ENCODE data around the gene CD9. TPM values are rescaled to one million over a fixed set of nuclear protein-coding genes. Genes with fewer than 3 reads are reported as not detected.
"Not testable (repeated sequence)": the region's sequence is repeated elsewhere in the genome, so short reads cannot be mapped to it uniquely, and the experiment has no call there.

CD9 gene
- polyA plus RNA-seq, 4 donors: 46.2 to 296 (median 139) TPM

GRCh38 chr12:6206327-6206726 is 6.1 kb downstream of the CD9 start:
- WGBS, 3 donors: 83 to 95% (median 93%) methylated on average over 4 of the region's 4 CpGs
- Histone ChIP-seq H3K9me3 (ENCODE audit: control insufficient read depth in 2 of 2, insufficient read depth in 1 of 2, low read depth in 1 of 2, low read length in 1 of 2) (no peaks in the 10 kb centered on the region), H3K27ac (ENCODE audit: low read depth in 1 of 3, low read length in 2 of 3) (peak overlapping the region in 2 of 3 donors; percentile 7 to 53), H3K4me1 (ENCODE audit: control insufficient read depth in 3 of 3, insufficient read depth in 2 of 3, low read depth in 1 of 3, low read length in 2 of 3) (peaks cover 3 to 59% (median 3%) of the 10 kb centered on the region in 3 donors), H3K36me3 (ENCODE audit: control insufficient read depth in 3 of 3, insufficient read depth in 2 of 3, low read depth in 1 of 3, low read length in 3 of 3) (peaks cover 0 to 56% (median 0%) of the 10 kb centered on the region in 3 donors), H3K4me3 (ENCODE audit: low read depth in 1 of 3, low read length in 3 of 3) (no peak overlapping the region), H3K27me3 (ENCODE audit: control insufficient read depth in 3 of 3, insufficient read depth in 3 of 3, low read length in 3 of 3) (no peaks in the 10 kb centered on the region)
- FAIRE-seq: no peak
- no peak for DNase-seq

GRCh38 chr12:6207259-6207925 is 7.2 kb downstream of the CD9 start:
- FAIRE-seq (no peak), DNase-seq (no peak)
- H3K36me3 ChIP-seq (ENCODE audit: control insufficient read depth in 3 of 3, insufficient read depth in 2 of 3, low read depth in 1 of 3, low read length in 3 of 3): peaks cover 0 to 61% (median 0%) of the 10 kb centered on the region in 3 donors
- WGBS, 3 donors: 52 to 64% (median 58%) methylated on average over 9 of the region's 9 CpGs
- peaks cover 3 to 53% (median 6%) of the 10 kb centered on the region in 3 donors for H3K4me1 ChIP-seq (ENCODE audit: control insufficient read depth in 3 of 3, insufficient read depth in 2 of 3, low read depth in 1 of 3, low read length in 2 of 3)
- H3K9me3 ChIP-seq (ENCODE audit: control insufficient read depth in 2 of 2, insufficient read depth in 1 of 2, low read depth in 1 of 2, low read length in 1 of 2): no peaks in the 10 kb centered on the region
- no peak overlapping the region for H3K4me3 ChIP-seq (ENCODE audit: low read depth in 1 of 3, low read length in 3 of 3)
- H3K27me3 ChIP-seq (ENCODE audit: control insufficient read depth in 3 of 3, insufficient read depth in 3 of 3, low read length in 3 of 3): no peaks in the 10 kb centered on the region
- H3K27ac ChIP-seq (ENCODE audit: low read depth in 1 of 3, low read length in 2 of 3): peak overlapping the region in 2 of 3 donors; percentile 40 to 53

DNA sequence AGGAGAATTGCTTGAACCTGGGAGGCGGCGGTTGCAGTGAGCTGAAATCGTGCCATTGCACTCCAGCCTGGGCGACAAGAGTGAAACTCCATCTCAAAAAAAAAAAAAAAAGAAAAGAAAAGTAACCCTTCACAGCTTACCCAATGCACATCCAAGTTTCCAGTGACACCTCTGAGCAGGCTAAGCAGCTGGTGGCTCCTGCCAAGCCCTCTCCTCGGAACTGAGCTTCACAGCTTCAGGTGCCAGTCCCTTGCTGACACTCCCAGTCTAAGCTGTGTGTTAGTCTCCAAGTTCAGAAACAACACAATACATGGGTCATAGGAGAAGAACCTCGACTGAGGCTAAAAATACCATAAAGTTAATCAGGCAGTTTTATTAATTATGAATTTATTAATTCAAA is 7.9 kb downstream of the CD9 start:
- WGBS, 3 donors: 55 to 70% (median 63%) methylated on average over 6 of the region's 6 CpGs
- Histone ChIP-seq H3K27me3 (ENCODE audit: control insufficient read depth in 3 of 3, insufficient read depth in 3 of 3, low read length in 3 of 3) (no peaks in the 10 kb centered on the region), H3K36me3 (ENCODE audit: control insufficient read depth in 3 of 3, insufficient read depth in 2 of 3, low read depth in 1 of 3, low read length in 3 of 3) (peaks cover 0 to 59% (median 0%) of the 10 kb centered on the region in 3 donors), H3K9me3 (ENCODE audit: control insufficient read depth in 2 of 2, insufficient read depth in 1 of 2, low read depth in 1 of 2, low read length in 1 of 2) (no peaks in the 10 kb centered on the region), H3K4me1 (ENCODE audit: control insufficient read depth in 3 of 3, insufficient read depth in 2 of 3, low read depth in 1 of 3, low read length in 2 of 3) (peaks cover 3 to 51% (median 7%) of the 10 kb centered on the region in 3 donors), H3K4me3 (ENCODE audit: low read depth in 1 of 3, low read length in 3 of 3) (no peak overlapping the region), H3K27ac (ENCODE audit: low read depth in 1 of 3, low read length in 2 of 3) (no peak overlapping the region)
- FAIRE-seq: no peak
- no peak for DNase-seq

GRCh38 chr12:6209428-6209827 is 9.2 kb downstream of the CD9 start:
- peaks cover 0 to 62% (median 0%) of the 10 kb centered on the region in 3 donors for H3K36me3 ChIP-seq (ENCODE audit: control insufficient read depth in 3 of 3, insufficient read depth in 2 of 3, low read depth in 1 of 3, low read length in 3 of 3)
- not testable (repeated sequence) for DNase-seq; H3K9me3 ChIP-seq (ENCODE audit: control insufficient read depth in 2 of 2, insufficient read depth in 1 of 2, low read depth in 1 of 2, low read length in 1 of 2); H3K27ac ChIP-seq (ENCODE audit: low read depth in 1 of 3, low read length in 2 of 3); H3K4me3 ChIP-seq (ENCODE audit: low read depth in 1 of 3, low read length in 3 of 3); H3K27me3 ChIP-seq (ENCODE audit: control insufficient read depth in 3 of 3, insufficient read depth in 3 of 3, low read length in 3 of 3); FAIRE-seq
- WGBS, 3 donors: 90 to 94% (median 92%) methylated on average over 4 of the region's 4 CpGs
- peaks cover 3 to 43% (median 4%) of the 10 kb centered on the region in 3 donors for H3K4me1 ChIP-seq (ENCODE audit: control insufficient read depth in 3 of 3, insufficient read depth in 2 of 3, low read depth in 1 of 3, low read length in 2 of 3)

- 74 to 85% (median 83%) methylated on average over 14 of the region's 14 CpGs for WGBS, 3 donors
- FAIRE-seq (no peak), DNase-seq (no peak)
- H3K4me1 ChIP-seq (ENCODE audit: control insufficient read depth in 3 of 3, insufficient read depth in 2 of 3, low read depth in 1 of 3, low read length in 2 of 3): peaks cover 5 to 48% (median 11%) of the 10 kb centered on the region in 3 donors
- peak overlapping the region in 1 of 3 donors; percentile 6 for H3K27ac ChIP-seq (ENCODE audit: low read depth in 1 of 3, low read length in 2 of 3)
- H3K9me3 ChIP-seq (ENCODE audit: control insufficient read depth in 2 of 2, insufficient read depth in 1 of 2, low read depth in 1 of 2, low read length in 1 of 2): no peaks in the 10 kb centered on the region
- H3K27me3 ChIP-seq (ENCODE audit: control insufficient read depth in 3 of 3, insufficient read depth in 3 of 3, low read length in 3 of 3): no peaks in the 10 kb centered on the region
- no peak overlapping the region for H3K4me3 ChIP-seq (ENCODE audit: low read depth in 1 of 3, low read length in 3 of 3)
- peaks cover 0 to 55% (median 0%) of the 10 kb centered on the region in 3 donors for H3K36me3 ChIP-seq (ENCODE audit: control insufficient read depth in 3 of 3, insufficient read depth in 2 of 3, low read depth in 1 of 3, low read length in 3 of 3)
These were observed 11.2 kb downstream of the CD9 start for GRCh38 chr12:6211421-6211869.

DNA sequence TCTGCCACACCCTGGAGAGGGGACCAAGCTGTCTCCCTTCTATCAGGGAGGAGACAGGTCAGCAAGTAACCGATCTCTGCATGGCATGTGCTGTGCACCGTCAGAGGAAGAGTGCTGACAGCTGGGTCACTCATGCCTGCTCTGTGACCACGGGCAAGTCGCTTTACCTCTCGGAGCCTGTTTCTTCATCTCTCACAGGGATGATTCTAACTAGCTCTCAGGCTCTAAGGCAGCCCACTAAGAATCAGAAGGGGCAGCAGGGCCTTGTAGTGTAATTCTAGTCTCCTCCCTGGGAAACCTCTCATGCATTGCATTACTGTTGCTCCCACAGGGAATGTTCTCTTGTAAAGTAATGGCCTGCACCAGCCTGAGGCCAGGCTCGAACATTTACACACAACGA is 11.9 kb downstream of the CD9 start:
- no peaks in the 10 kb centered on the region for H3K27me3 ChIP-seq (ENCODE audit: control insufficient read depth in 3 of 3, insufficient read depth in 3 of 3, low read length in 3 of 3)
- FAIRE-seq (no peak), DNase-seq (no peak)
- 77 to 86% (median 79%) methylated on average over 7 of the region's 7 CpGs for WGBS, 3 donors
- no peak overlapping the region for H3K4me3 ChIP-seq (ENCODE audit: low read depth in 1 of 3, low read length in 3 of 3)
- peaks cover 0 to 55% (median 0%) of the 10 kb centered on the region in 3 donors for H3K36me3 ChIP-seq (ENCODE audit: control insufficient read depth in 3 of 3, insufficient read depth in 2 of 3, low read depth in 1 of 3, low read length in 3 of 3)
- peak overlapping the region in 1 of 3 donors; percentile 6 for H3K27ac ChIP-seq (ENCODE audit: low read depth in 1 of 3, low read length in 2 of 3)
- no peaks in the 10 kb centered on the region for H3K9me3 ChIP-seq (ENCODE audit: control insufficient read depth in 2 of 2, insufficient read depth in 1 of 2, low read depth in 1 of 2, low read length in 1 of 2)
- H3K4me1 ChIP-seq (ENCODE audit: control insufficient read depth in 3 of 3, insufficient read depth in 2 of 3, low read depth in 1 of 3, low read length in 2 of 3): peaks cover 5 to 49% (median 11%) of the 10 kb centered on the region in 3 donors

GRCh38 chr12:6213969-6214368 is 13.8 kb downstream of the CD9 start:
- H3K27ac ChIP-seq (ENCODE audit: low read depth in 1 of 3, low read length in 2 of 3): no peak overlapping the region
- WGBS, 3 donors: 85 to 88% (median 85%) methylated on average over 6 of the region's 6 CpGs
- peaks cover 5 to 44% (median 11%) of the 10 kb centered on the region in 3 donors for H3K4me1 ChIP-seq (ENCODE audit: control insufficient read depth in 3 of 3, insufficient read depth in 2 of 3, low read depth in 1 of 3, low read length in 2 of 3)
- H3K27me3 ChIP-seq (ENCODE audit: control insufficient read depth in 3 of 3, insufficient read depth in 3 of 3, low read length in 3 of 3): no peaks in the 10 kb centered on the region
- no peak for FAIRE-seq
- no peak overlapping the region for H3K4me3 ChIP-seq (ENCODE audit: low read depth in 1 of 3, low read length in 3 of 3)
- no peak for DNase-seq
- no peaks in the 10 kb centered on the region for H3K9me3 ChIP-seq (ENCODE audit: control insufficient read depth in 2 of 2, insufficient read depth in 1 of 2, low read depth in 1 of 2, low read length in 1 of 2)
- peaks cover 0 to 65% (median 0%) of the 10 kb centered on the region in 3 donors for H3K36me3 ChIP-seq (ENCODE audit: control insufficient read depth in 3 of 3, insufficient read depth in 2 of 3, low read depth in 1 of 3, low read length in 3 of 3)

DNA sequence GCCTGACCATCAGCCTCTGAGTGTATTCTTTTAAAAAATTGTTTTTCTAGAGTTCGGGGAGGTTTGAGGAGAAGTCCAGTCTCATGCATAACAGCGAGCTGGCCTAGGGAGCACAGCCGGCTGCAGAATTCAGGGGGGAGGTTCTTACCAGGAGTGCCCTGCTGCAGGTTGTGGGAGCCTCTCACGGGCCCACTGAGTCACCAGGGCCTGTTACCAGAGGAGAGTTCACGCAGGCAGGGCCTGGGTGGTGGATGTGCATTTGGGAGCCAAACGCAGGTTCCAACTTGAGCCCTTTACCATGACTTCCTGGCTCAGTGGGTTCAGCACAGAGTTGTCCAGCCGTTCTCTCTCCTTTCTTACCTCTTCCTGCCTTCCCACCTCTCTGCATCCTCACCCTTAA is 14.4 kb downstream of the CD9 start:
- 79 to 82% (median 80%) methylated on average over 7 of the region's 7 CpGs for WGBS, 3 donors
- H3K4me1 ChIP-seq (ENCODE audit: control insufficient read depth in 3 of 3, insufficient read depth in 2 of 3, low read depth in 1 of 3, low read length in 2 of 3): peaks cover 5 to 44% (median 11%) of the 10 kb centered on the region in 3 donors
- FAIRE-seq: no peak

More for the DNA sequence above, 14.4 kb downstream of the CD9 start:
- Histone ChIP-seq H3K4me3 (ENCODE audit: low read depth in 1 of 3, low read length in 3 of 3) (no peak overlapping the region), H3K27me3 (ENCODE audit: control insufficient read depth in 3 of 3, insufficient read depth in 3 of 3, low read length in 3 of 3) (no peaks in the 10 kb centered on the region), H3K27ac (ENCODE audit: low read depth in 1 of 3, low read length in 2 of 3) (peak overlapping the region in 1 of 3 donors; percentile 81), H3K9me3 (ENCODE audit: control insufficient read depth in 2 of 2, insufficient read depth in 1 of 2, low read depth in 1 of 2, low read length in 1 of 2) (no peaks in the 10 kb centered on the region), H3K36me3 (ENCODE audit: control insufficient read depth in 3 of 3, insufficient read depth in 2 of 3, low read depth in 1 of 3, low read length in 3 of 3) (peaks cover 0 to 61% (median 0%) of the 10 kb centered on the region in 3 donors)
- DNase-seq: no peak

Data from small intestine (tissue), 7 donors.